Panc1 (cell line): ENCODE data around the gene DCK. TPM values are rescaled to one million over a fixed set of nuclear protein-coding genes. Genes with fewer than 3 reads are reported as not detected.

Source experiments
- ATAC-seq: fragments of 200-7000 bp; cut with Tn5 transposase; 2 replicates; pipeline ENCODE4 v1.9.1; 2020; ENCODE audit warnings: mild to moderate bottlenecking, moderate library complexity
- BruUV-seq: library from RNA; stranded (reverse); fragments of 400-500 nt; replicated peaks from 2 replicates; lab custom pipeline; 2021; lab: Mats Ljungman, UMichigan
- CTCF ChIA-PET: fragments of 300-600 bp; sonication (Branson Sonifier 250); formaldehyde crosslinking; loops from one replicate; lab custom pipeline; 2022; ENCODE audit warnings: antibody characterized with exemption; lab: Charles Lee
- POLR2A ChIA-PET: fragments of 300-600 bp; sonication (Branson Sonifier 250); formaldehyde crosslinking; loops from one replicate; lab custom pipeline; 2022; ENCODE audit warnings: antibody characterized with exemption; lab: Charles Lee
- DNase-seq: peaks from one replicate; pipeline ENCODE4 v3.0.0-alpha.2; 2010; ENCODE audit warnings: low read depth, low spot score
- H3K27ac ChIP-seq: 2 replicates; pipeline ENCODE4 v1.5.1; 2011; ENCODE audit warnings: mild to moderate bottlenecking, low read length, inconsistent platforms
- H3K27me3 ChIP-seq: fragments of 200-500 bp; sonication (Bioruptor generic); 2 replicates; pipeline ENCODE4 v1.6.0; 2014; ENCODE audit warnings: low read length, inconsistent platforms; ENCODE audit not compliant: control insufficient read depth, insufficient read depth
- H3K36me3 ChIP-seq: fragments of 200-500 bp; sonication (Bioruptor generic); 2 replicates; pipeline ENCODE4 v1.5.1; 2014; ENCODE audit warnings: inconsistent platforms, mild to moderate bottlenecking, low read length, moderate library complexity; ENCODE audit not compliant: control insufficient read depth, insufficient read depth
- H3K4me1 ChIP-seq: 2 replicates; pipeline ENCODE4 v1.5.1; 2011; ENCODE audit warnings: inconsistent platforms, mild to moderate bottlenecking, low read length, moderate library complexity; ENCODE audit not compliant: control insufficient read depth, insufficient read depth
- H3K4me3 ChIP-seq, 2 experiments: 2 replicates each; pipeline ENCODE4 v1.5.1; 2011 to 2012; ENCODE audit warnings: low read depth in 2 of 2, low read length in 2 of 2, mild to moderate bottlenecking in 2 of 2, inconsistent platforms in 1 of 2, moderate library complexity in 1 of 2
- H3K9me3 ChIP-seq: fragments of 200-500 bp; sonication (Bioruptor generic); 2 replicates; pipeline ENCODE4 v1.5.1; 2014; ENCODE audit warnings: low read depth, mild to moderate bottlenecking, inconsistent platforms, low read length, moderate library complexity; ENCODE audit not compliant: control insufficient read depth, insufficient read depth
- CTCF ChIP-seq: fragments of 450-650 bp; IDR thresholded peaks from 2 replicates; pipeline ENCODE4 v1.5.1; 2017; ENCODE audit warnings: mild to moderate bottlenecking
- POLR2AphosphoS5 ChIP-seq: IDR thresholded peaks from 2 replicates; pipeline ENCODE4 v1.6.1; 2012; ENCODE audit warnings: mild to moderate bottlenecking, low read depth, low read length, moderate library complexity
- REST ChIP-seq, 2 experiments: IDR thresholded peaks; 2 replicates each; pipeline ENCODE4 v1.6.1; 2011 to 2012; ENCODE audit warnings: low read depth in 2 of 2, control low read depth in 1 of 2, low read length in 1 of 2, mild to moderate bottlenecking in 1 of 2, moderate library complexity in 1 of 2; ENCODE audit not compliant: insufficient read depth in 1 of 2
- SIN3A ChIP-seq: IDR thresholded peaks from 2 replicates; pipeline ENCODE4 v1.6.1; 2012; ENCODE audit warnings: low read depth, mild to moderate bottlenecking, low read length, moderate library complexity, borderline replicate concordance; ENCODE audit not compliant: insufficient read depth
- TCF7L2 ChIP-seq: IDR thresholded peaks from 2 replicates; pipeline ENCODE4 v1.6.1; 2011; ENCODE audit warnings: mild to moderate bottlenecking, low read depth, low read length, inconsistent platforms
- in situ Hi-C: cut with HindIII; loops from 2 replicates; pipeline ENCODE4 v1.10.0; 2016; ENCODE audit warnings: low sequenced_read_pairs, low pct_unique_long_range_greater_than_20kb
- intact Hi-C: fragments of 100-400 bp; cut with micrococcal nuclease; formaldehyde crosslinking; loops from one replicate; pipeline ENCODE4 v1.10.0; 2022; ENCODE audit not compliant: unreplicated experiment
- total RNA-seq: library from RNA; stranded (reverse); gene quantifications from one replicate; pipeline ENCODE4 v1.2.1, GENCODE V29; 2021; ENCODE audit not compliant: unreplicated experiment

Gene DCK
- total RNA-seq, 1 experiment from 2014 or later, result 17.6 TPM

GRCh38 chr4:70956549-70957210 lies 36.8 kb upstream of the DCK start:
- Histone ChIP-seq H3K36me3 (peaks cover 2% of the 10 kb centered on the region; the same call in 1 of the 2 replicates), H3K9me3 (no peaks in the 10 kb centered on the region), H3K4me1 (no peaks in the 10 kb centered on the region), H3K4me3 (no peak overlapping the region), H3K27me3 (no peaks in the 10 kb centered on the region), H3K27ac (no peak overlapping the region)
- DNase-seq (no peak), ATAC-seq (no peak)
- intact Hi-C loops (no loop called here), in situ Hi-C loops (no loop called here)
- POLR2A ChIA-PET, result interaction anchor here (0.7 kb wide), 1 partner anchor 32 kb away, joined by 9 read pairs; no protein-coding TSS in a partner anchor
- CTCF ChIA-PET, result no interaction called here
- BruUV-seq, result no TSS peak
- no peak for TF ChIP-seq POLR2AphosphoS5
- no peak for TF ChIP-seq REST (IDR thresholded peaks at IDR 0.05; ENCODE audit: insufficient read depth in 1 of 2, low read depth in 2 of 2, low read length in 1 of 2)
- TF ChIP-seq TCF7L2, result no peak
- TF ChIP-seq SIN3A, result no peak
- no peak for TF ChIP-seq CTCF

GRCh38 chr4:70958681-70959080 lies 34.8 kb upstream of the DCK start:
- ChIA-PET CTCF (no interaction called here), POLR2A (interaction anchor here (0.7 kb wide), 1 partner anchor 289 kb away, joined by 4 read pairs; no protein-coding TSS in a partner anchor)
- no peaks in the 10 kb centered on the region for H3K9me3 ChIP-seq
- no peak overlapping the region for H3K27ac ChIP-seq
- in situ Hi-C loops (no loop called here), intact Hi-C loops (no loop called here)
- H3K4me1 ChIP-seq, result no peaks in the 10 kb centered on the region
- H3K36me3 ChIP-seq, result peaks cover 2% of the 10 kb centered on the region; the same call in 1 of the 2 replicates
- BruUV-seq, result no TSS peak
- DNase-seq (no peak), ATAC-seq (no peak)
- H3K27me3 ChIP-seq, result no peaks in the 10 kb centered on the region
- no peak overlapping the region for H3K4me3 ChIP-seq
- TF ChIP-seq POLR2AphosphoS5 (no peak), TCF7L2 (no peak), SIN3A (no peak), CTCF (no peak), REST (IDR thresholded peaks at IDR 0.05; ENCODE audit: insufficient read depth in 1 of 2, low read depth in 2 of 2, low read length in 1 of 2) (no peak)
